Kidney (tissue), 14 donors: Measurements from ENCODE around the gene RIN1. TPM values are rescaled to one million over a fixed set of nuclear protein-coding genes. Genes with fewer than 3 reads are reported as not detected.
A peak's percentile ranks its signal among the peaks of the same experiment; 100 is the strongest.

Experiments
- DNase-seq, 5 donors: peaks; one replicate each; pipeline ENCODE4 v3.0.0-alpha.2; 2013 to 2020
- FAIRE-seq: peaks from 2 replicates; lab custom pipeline; 2012; peaks lifted over from hg19 to GRCh38; lab: Jason Lieb, UNC
- H3K27ac ChIP-seq, 2 donors: one replicate each; pipeline ENCODE4 v1.7.0; 2013; ENCODE audit warnings: low read depth in 2 of 2, low read length in 2 of 2, inconsistent platforms in 1 of 2
- H3K27me3 ChIP-seq: one replicate; pipeline ENCODE4 v1.7.1; 2013; ENCODE audit warnings: low read length, inconsistent platforms; ENCODE audit not compliant: control insufficient read depth, insufficient read depth
- H3K36me3 ChIP-seq, 3 donors: one replicate each; pipeline versions ENCODE4 v1.7.0 to v1.7.1; 2013; ENCODE audit warnings: low read length in 3 of 3, control low read depth in 1 of 3, inconsistent platforms in 1 of 3; ENCODE audit not compliant: insufficient read depth in 3 of 3, control insufficient read depth in 2 of 3
- H3K4me1 ChIP-seq, 3 donors: one replicate each; pipeline versions ENCODE4 v1.7.0 to v1.7.1; 2013; ENCODE audit warnings: low read length in 3 of 3, inconsistent platforms in 1 of 3, low read depth in 1 of 3; ENCODE audit not compliant: control insufficient read depth in 2 of 3, insufficient read depth in 2 of 3
- H3K4me3 ChIP-seq, 3 donors: one replicate each; pipeline versions ENCODE4 v1.7.0 to v1.8.1; 2013; ENCODE audit warnings: low read length in 3 of 3, control low read depth in 1 of 3, inconsistent platforms in 1 of 3
- H3K9ac ChIP-seq, 3 donors: one replicate each; pipeline versions ENCODE4 v1.7.0 to v1.7.1; 2013; ENCODE audit warnings: low read length in 3 of 3, control low read depth in 1 of 3, inconsistent platforms in 1 of 3
- H3K9me3 ChIP-seq, 3 donors: one replicate each; pipeline versions ENCODE4 v1.7.0 to v1.7.1; 2013; ENCODE audit warnings: low read length in 3 of 3, control low read depth in 1 of 3, inconsistent platforms in 1 of 3; ENCODE audit not compliant: control insufficient read depth in 2 of 3, insufficient read depth in 1 of 3
- intact Hi-C: fragments of 100-400 bp; cut with DNase I; formaldehyde crosslinking; loops from one replicate; pipeline ENCODE4 v1.11.1; 2022
- polyA plus RNA-seq: library from polyadenylated mRNA; stranded (reverse); fragments of 350-450 nt; fragmentation: Illumina TruSeq; extraction: RNeasy Lipid Tissue Mini Kit (QIAGEN cat#74804); gene quantifications from one replicate; pipeline ENCODE4 v1.2.3, GENCODE V29; 2014; ENCODE audit warnings: low read depth, low replicate concordance; ENCODE audit not compliant: insufficient read depth
- total RNA-seq: library from RNA; stranded (reverse); fragmentation: NEBNext Ultra II Directional; extraction: Animal tissue kit (Norgen Biotek cat#: 25700); gene quantifications from one replicate; pipeline ENCODE4 v1.2.1, GENCODE V29; 2021
- TF ChIP-seq, protein P1 (sequence below): IDR thresholded peaks from 3 replicates; pipeline ENCODE4 v1.5.1; 2012; ENCODE audit warnings: mild to moderate bottlenecking, moderate library complexity, borderline replicate concordance; ENCODE audit not compliant: insufficient read depth; ENCODE audit errors: extremely low read depth
- donor health status: control.
- donor health status: control.
- donor health status: control.
- donor health status: control.
- donor health status: control.
- donor health status: DM: yes; HTN: yes; CAD: no.
- donor health status: Normal renal cell carcinoma (clear cell type).

Gene RIN1
- total and polyA plus RNA-seq, 2 donors from 2014 or later = 2.3 to 9.2 TPM

DNA sequence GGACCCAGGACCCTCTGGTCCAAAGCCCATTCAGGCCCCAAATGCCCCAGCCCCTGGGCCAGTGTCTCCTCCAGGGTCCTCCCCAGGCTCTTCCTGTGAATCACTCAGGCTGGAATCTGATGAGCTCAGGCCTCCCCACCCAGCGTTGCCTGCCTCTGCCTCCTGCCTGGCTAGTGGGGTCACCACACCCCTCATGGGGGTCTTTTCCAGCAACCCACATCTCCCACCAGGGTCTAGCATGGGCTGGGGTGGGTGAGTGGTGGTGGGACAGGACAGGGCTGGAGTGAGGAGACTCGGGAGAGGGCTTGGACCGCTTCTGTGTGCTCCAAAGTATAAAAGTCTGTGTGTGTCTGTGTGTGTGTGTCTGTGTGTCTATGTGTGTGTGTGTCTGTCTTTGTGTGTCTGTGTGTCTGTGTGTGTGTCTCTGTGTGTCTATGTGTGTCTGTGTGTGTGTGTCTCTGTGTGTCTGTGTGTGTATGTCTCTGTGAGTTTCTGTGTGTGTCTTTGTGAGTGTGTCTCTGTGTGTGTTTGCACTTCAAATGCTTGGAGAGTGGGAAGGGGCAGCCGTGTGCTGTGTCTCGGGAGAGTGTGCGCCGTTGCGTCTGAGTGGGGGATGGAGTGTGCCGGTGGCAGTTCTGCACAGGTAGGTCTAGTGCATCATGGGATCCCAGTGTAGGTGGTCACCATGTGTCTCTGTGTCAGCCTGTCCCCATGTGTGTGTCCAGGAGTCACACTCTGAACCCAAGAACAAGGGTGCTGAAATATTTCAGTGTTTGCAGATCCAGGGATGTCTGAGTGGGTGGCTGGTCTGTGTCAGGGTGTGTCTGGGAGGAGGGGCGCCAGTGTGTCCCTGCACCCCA is 8.8 kb downstream of the RIN1 start:
- no peak overlapping the region for H3K4me3 ChIP-seq
- H3K27ac ChIP-seq = peak overlapping the region in 1 of 2 donors; percentile 53
- peak in 1 of 5 donors; percentile 78 for DNase-seq
- TF ChIP-seq, protein P1, sequence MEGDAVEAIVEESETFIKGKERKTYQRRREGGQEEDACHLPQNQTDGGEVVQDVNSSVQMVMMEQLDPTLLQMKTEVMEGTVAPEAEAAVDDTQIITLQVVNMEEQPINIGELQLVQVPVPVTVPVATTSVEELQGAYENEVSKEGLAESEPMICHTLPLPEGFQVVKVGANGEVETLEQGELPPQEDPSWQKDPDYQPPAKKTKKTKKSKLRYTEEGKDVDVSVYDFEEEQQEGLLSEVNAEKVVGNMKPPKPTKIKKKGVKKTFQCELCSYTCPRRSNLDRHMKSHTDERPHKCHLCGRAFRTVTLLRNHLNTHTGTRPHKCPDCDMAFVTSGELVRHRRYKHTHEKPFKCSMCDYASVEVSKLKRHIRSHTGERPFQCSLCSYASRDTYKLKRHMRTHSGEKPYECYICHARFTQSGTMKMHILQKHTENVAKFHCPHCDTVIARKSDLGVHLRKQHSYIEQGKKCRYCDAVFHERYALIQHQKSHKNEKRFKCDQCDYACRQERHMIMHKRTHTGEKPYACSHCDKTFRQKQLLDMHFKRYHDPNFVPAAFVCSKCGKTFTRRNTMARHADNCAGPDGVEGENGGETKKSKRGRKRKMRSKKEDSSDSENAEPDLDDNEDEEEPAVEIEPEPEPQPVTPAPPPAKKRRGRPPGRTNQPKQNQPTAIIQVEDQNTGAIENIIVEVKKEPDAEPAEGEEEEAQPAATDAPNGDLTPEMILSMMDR = no peak
- intact Hi-C loops = no loop called here
- H3K4me1 ChIP-seq = peaks cover 0 to 17% (median 11%) of the 10 kb centered on the region in 3 donors
- H3K9ac ChIP-seq = no peak overlapping the region
- H3K27me3 ChIP-seq = no peaks in the 10 kb centered on the region
- H3K9me3 ChIP-seq = no peaks in the 10 kb centered on the region
- FAIRE-seq = no peak
- H3K36me3 ChIP-seq = no peaks in the 10 kb centered on the region

DNA sequence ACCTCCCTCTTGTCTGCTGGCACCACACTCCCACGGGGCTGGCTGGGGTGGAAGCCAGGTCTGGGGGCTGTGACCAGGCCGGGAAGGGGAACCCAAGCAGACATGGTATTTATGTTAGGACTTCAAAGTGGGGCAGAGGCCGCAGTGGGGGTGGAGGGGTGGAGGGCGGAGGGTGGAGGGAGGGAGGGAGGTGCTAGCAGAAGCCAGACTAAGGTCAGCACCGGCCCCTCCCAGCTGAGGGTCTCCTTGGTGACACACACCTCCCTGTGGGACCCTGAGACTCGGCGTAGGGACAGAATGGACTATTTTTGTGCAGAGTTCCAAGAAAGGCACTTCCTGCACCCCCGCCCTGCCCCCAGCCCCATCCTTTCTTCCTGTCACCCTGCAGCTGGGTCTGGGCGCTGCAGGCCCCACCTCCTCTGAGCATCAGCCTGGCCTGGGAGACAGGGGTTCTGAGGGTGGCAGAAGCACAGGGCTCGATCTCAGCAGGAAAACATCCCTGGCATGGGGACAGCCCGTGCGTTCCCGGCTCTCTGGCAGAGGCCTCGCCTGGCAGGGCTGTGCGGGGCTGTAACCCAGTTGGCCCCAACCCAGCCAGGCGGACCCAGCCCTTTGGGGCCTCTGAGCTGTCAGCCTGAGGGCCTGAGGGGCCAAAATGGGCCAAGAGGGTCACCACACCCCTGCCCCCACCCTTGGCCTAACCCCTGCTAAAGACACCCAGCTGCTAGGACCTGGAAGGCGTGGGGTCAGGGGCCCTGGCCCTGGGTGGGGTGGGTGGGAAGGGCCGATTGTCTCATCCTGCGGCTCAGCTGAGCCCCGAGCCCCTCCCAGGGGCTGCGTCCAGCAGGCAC is 9.7 kb downstream of the RIN1 start:
- Histone ChIP-seq H3K9me3 (no peaks in the 10 kb centered on the region), H3K36me3 (no peaks in the 10 kb centered on the region), H3K27ac (peak overlapping the region in 1 of 2 donors; percentile 26), H3K4me3 (no peak overlapping the region), H3K9ac (no peak overlapping the region), H3K27me3 (no peaks in the 10 kb centered on the region), H3K4me1 (peaks cover 0 to 17% (median 11%) of the 10 kb centered on the region in 3 donors)
- DNase-seq (peak in 3 of 5 donors; percentile 50 to 87 (median 73)), FAIRE-seq (no peak)
- intact Hi-C loops = no loop called here
- TF ChIP-seq, protein P1 = no peak

DNA sequence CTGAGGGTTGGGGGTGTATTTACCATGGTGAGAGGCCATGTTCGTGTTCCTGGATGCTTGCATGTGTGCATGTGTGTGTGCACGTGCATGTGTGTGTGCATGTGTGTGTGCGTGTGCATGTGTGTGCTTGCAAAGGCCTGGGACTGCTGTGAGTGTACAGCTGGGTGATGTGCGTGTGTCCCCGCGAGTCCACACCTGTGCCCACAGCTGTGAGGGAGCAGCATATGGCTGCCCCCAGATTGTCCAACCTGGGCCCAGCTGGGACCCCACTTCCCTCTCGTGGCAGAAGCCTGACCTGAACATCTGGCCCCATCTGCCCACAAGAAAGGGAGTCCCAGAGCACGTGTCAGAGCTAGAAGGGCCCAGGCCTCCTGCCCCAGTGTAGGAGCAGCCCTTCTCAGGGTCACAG is 11.0 kb downstream of the RIN1 start:
- Histone ChIP-seq H3K27ac (no peak overlapping the region), H3K9ac (no peak overlapping the region)
- no peak for FAIRE-seq

More for the DNA sequence above, 11.0 kb downstream of the RIN1 start:
- Histone ChIP-seq H3K36me3 (no peaks in the 10 kb centered on the region), H3K4me3 (no peak overlapping the region), H3K4me1 (peaks cover 0 to 17% (median 11%) of the 10 kb centered on the region in 3 donors), H3K9me3 (no peaks in the 10 kb centered on the region), H3K27me3 (no peaks in the 10 kb centered on the region)
- intact Hi-C loops = no loop called here
- TF ChIP-seq, protein P1 = no peak
- peak in 1 of 5 donors; percentile 68 for DNase-seq
